GM10266 (cell line): ENCODE results near the gene PKD2L2.
"Not testable (repeated sequence)": the region's sequence is repeated elsewhere in the genome, so short reads cannot be mapped to it uniquely, and the experiment has no call there.

ENCODE experiments used
- DNase-seq: peaks from one replicate; pipeline ENCODE4 v3.0.0; 2012; ENCODE audit errors: extremely low spot score
- CTCF ChIP-seq: IDR thresholded peaks from 2 replicates; pipeline ENCODE4 v1.5.1; 2012; ENCODE audit warnings: mild to moderate bottlenecking, low read depth; ENCODE audit not compliant: control insufficient read depth, insufficient read depth; ENCODE audit errors: missing control alignments

The PKD2L2 gene

DNA sequence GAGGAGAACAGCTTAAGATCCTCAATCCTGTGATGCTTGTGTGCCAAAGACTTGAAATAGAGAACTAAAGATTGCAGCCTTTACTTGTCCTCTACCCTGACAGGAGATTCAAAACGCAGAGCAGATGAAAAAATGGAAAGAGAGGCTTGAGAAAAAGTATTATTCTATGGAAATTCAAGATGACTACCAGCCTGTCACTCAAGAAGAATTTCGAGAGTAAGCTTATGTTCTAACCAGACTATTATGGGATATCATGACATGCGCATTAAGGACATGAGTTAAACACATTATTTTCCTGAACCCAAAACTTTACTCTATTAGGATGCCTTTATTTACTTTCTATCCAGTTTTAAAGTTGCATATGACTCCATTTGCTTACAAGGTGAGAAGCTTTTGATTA lies 46.4 kb downstream of the PKD2L2 start:
- TF ChIP-seq CTCF = no peak
- no peak for DNase-seq

DNA sequence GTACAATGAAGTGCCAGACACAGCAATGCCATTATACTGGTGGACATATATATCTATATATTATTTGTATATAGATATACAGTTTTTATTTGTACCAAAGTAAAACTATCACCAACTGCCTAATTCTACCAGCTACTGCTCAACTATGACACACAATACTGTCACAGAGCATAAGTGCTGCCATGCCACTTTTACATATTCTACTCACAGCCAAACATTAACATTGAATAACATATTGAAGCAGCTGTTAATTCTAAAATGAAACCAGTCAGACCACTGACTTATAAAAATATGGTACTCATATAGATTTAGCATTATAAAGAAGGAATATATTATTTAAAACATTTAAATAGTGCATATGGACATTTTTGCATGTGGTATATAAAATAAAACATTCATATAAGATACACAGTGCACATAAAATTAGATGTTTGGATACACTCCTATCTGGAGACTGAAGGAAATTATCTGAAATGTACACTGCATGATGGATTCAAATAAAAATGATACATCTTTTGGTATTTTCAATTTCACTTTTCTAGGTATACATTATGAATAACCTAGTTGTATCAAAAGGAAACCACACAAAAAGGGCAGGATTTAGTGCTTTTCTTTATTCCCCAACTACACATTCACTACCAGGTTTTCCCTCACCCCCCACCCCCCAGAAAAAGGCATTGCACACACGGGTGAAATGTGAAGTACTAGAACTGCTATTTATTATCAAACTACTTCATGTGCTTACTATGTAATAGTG lies 48.9 kb downstream of the PKD2L2 start:
- no peak for TF ChIP-seq CTCF
- DNase-seq = no peak

DNA sequence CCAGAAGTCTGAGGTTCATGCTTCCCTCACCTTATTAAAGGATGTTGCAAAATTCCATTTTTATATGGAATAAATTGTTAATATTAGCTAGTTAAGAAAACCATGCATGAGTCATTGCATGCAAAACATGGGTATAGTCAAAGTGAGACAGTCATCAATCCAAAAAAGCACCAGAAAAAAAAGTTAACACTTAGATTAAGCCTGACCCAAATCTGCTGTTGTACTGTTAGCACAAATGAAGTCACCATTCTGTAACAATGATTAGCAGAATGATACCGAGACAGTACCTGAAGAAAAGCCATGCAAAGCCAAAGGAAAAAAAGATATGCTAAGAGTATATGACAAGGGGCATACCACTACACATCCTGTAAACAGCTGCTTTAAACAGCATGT lies 49.5 kb downstream of the PKD2L2 start:
- no peak for TF ChIP-seq CTCF

DNA sequence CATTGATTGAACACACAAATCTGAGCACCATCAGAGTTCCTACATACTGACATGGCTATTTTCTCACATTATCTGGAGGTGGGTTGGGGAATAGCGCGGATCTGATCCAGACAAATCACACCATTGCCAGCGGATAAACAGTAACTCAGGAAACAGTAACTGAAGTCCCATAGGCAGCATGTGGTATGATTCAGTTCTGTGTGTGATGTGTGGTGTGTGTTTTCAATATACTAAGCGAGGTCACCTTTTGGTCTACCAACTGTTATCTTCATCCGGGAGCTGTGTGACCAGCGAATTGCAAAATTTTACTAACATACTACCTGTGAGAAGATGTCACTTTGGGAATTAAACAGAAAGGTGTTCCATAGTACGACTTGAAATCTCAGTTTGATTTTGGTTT lies 50.1 kb downstream of the PKD2L2 start:
- DNase-seq = no peak
- TF ChIP-seq CTCF = no peak

More for the DNA sequence above, 49.5 kb downstream of the PKD2L2 start:
- no peak for DNase-seq

DNA sequence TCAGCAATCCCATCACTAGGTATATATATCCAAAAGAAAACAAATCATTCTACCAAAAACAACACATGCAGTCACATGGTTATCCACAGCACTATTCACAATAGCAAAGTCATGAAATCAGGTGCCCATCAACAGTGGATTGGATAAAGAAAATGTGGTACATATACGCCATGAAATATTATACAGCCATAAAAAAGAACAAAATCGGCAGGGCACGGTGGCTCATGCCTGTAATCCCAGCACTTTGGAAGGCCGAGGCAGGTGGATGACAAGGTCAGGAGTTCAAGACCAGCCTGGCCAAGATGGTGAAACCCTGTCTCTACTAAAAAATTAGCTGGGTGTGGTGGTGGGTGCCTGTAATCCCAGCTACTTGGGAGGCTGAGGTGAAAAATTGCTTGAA lies 55.0 kb downstream of the PKD2L2 start:
- DNase-seq = not testable (repeated sequence)

GRCh38 chr5:137945825-137946224 lies 56.6 kb downstream of the PKD2L2 start:
- TF ChIP-seq CTCF = no peak

GRCh38 chr5:137954131-137954879 lies 65.0 kb downstream of the PKD2L2 start:
- DNase-seq = no peak
- TF ChIP-seq CTCF = no peak

More at GRCh38 chr5:137945825-137946224, 56.6 kb downstream of the PKD2L2 start:
- DNase-seq = no peak
